PC-3 (cell line): Measurements from ENCODE around the gene TAS2R39.

Experiments
- EZH2 ChIP-seq: fragments of 300-600 bp; sonication (generic); IDR thresholded peaks from one replicate; pipeline ENCODE4 v1.6.1; 2017; ENCODE audit warnings: antibody characterized with exemption, mild to moderate bottlenecking, low read length; ENCODE audit not compliant: unreplicated experiment
- EZH2phosphoT487 ChIP-seq: fragments of 300-600 bp; sonication (generic); IDR thresholded peaks from 2 replicates; pipeline ENCODE4 v1.6.1; 2018; ENCODE audit warnings: mild to moderate bottlenecking, antibody characterized with exemption, low read length, borderline replicate concordance
- TF ChIP-seq, protein P1 (sequence below): fragments of 300-600 bp; sonication (generic); conservative IDR thresholded peaks from 2 replicates; pipeline ENCODE4 v1.5.1; 2017; ENCODE audit warnings: antibody characterized with exemption, low read depth, mild to moderate bottlenecking, low read length

DNA sequence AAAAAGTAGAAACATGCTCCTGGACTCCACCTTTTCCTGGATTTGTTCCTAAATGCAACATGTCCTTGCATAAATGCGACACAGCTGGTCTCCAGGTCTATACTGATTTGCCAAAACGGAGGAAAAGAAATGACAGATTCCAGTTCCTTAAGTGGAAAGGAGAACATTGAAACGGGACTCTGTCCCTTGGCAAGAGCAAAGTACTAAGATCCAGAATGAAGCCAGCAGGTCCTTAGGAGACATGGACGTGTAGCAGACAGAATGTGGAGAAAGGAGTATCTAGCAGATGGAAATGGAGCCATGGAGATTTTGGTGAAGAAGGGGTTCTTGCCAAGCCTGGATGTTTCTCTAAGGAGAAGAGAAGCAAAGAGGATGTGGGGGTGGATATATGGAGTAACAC, 35.2 kb upstream of the TAS2R39 start:
- TF ChIP-seq, protein P1, sequence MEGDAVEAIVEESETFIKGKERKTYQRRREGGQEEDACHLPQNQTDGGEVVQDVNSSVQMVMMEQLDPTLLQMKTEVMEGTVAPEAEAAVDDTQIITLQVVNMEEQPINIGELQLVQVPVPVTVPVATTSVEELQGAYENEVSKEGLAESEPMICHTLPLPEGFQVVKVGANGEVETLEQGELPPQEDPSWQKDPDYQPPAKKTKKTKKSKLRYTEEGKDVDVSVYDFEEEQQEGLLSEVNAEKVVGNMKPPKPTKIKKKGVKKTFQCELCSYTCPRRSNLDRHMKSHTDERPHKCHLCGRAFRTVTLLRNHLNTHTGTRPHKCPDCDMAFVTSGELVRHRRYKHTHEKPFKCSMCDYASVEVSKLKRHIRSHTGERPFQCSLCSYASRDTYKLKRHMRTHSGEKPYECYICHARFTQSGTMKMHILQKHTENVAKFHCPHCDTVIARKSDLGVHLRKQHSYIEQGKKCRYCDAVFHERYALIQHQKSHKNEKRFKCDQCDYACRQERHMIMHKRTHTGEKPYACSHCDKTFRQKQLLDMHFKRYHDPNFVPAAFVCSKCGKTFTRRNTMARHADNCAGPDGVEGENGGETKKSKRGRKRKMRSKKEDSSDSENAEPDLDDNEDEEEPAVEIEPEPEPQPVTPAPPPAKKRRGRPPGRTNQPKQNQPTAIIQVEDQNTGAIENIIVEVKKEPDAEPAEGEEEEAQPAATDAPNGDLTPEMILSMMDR = no peak
- no peak for TF ChIP-seq EZH2
- no peak for TF ChIP-seq EZH2phosphoT487
